Panc1 (cell line): ENCODE data around the gene CEACAM3.

ENCODE experiments used
- CTCF ChIP-seq: fragments of 450-650 bp; IDR thresholded peaks from 2 replicates; pipeline ENCODE4 v1.5.1; 2017; ENCODE audit warnings: mild to moderate bottlenecking
- TCF7L2 ChIP-seq: IDR thresholded peaks from 2 replicates; pipeline ENCODE4 v1.6.1; 2011; ENCODE audit warnings: mild to moderate bottlenecking, low read depth, low read length, inconsistent platforms

GRCh38 chr19:41783612-41784011 is 12.8 kb upstream of the CEACAM3 start:
- no peak for TF ChIP-seq CTCF
- TF ChIP-seq TCF7L2, result no peak
